SU-DHL-6 (cell line): Measurements from ENCODE around the gene ZNF185.
"Not testable (repeated sequence)": the region's sequence is repeated elsewhere in the genome, so short reads cannot be mapped to it uniquely, and the experiment has no call there.

Experiments used
- H2AFZ ChIP-seq: fragments of 200-600 bp; sonication (generic); 2 replicates; pipeline ENCODE4 v1.6.1; 2014; ENCODE audit warnings: low read depth, mild to moderate bottlenecking, moderate library complexity, mixed read lengths, antibody characterized with exemption, low read length; ENCODE audit not compliant: severe bottlenecking
- H3F3A ChIP-seq: fragments of 200-600 bp; shearing (Covaris generic); 2 replicates; pipeline ENCODE4 v1.6.0; 2016; ENCODE audit warnings: antibody characterized with exemption, mild to moderate bottlenecking; ENCODE audit not compliant: insufficient read depth
- H3K27ac ChIP-seq: fragments of 200-600 bp; sonication (generic); 2 replicates; pipeline ENCODE4 v1.5.1; 2016; ENCODE audit warnings: low read depth, mild to moderate bottlenecking, low read length, moderate library complexity, mixed read lengths
- H3K27me3 ChIP-seq: fragments of 200-600 bp; sonication (generic), shearing (Covaris generic); 2 replicates; pipeline ENCODE4 v1.6.0; 2014; ENCODE audit warnings: mild to moderate bottlenecking, low read length
- H3K36me3 ChIP-seq: fragments of 200-600 bp; sonication (generic); 2 replicates; pipeline ENCODE4 v1.6.1; 2014; ENCODE audit warnings: mild to moderate bottlenecking, low read length, mixed read lengths
- H3K4me2 ChIP-seq: fragments of 300-600, 200-600 bp; shearing (Covaris generic), sonication (generic); 2 replicates; pipeline ENCODE4 v1.6.0; 2014; ENCODE audit warnings: low read length, low read depth, mild to moderate bottlenecking; ENCODE audit not compliant: poor library complexity, severe bottlenecking
- H3K4me3 ChIP-seq: fragments of 200-600 bp; sonication (generic); 2 replicates; pipeline ENCODE4 v1.5.1; 2014; ENCODE audit warnings: antibody characterized with exemption, low read length, mild to moderate bottlenecking, mixed read lengths; ENCODE audit not compliant: insufficient read depth, poor library complexity, severe bottlenecking
- H3K79me2 ChIP-seq: fragments of 200-600 bp; sonication (generic); 2 replicates; pipeline ENCODE4 v1.6.1; 2014; ENCODE audit warnings: mild to moderate bottlenecking, low read length, moderate library complexity; ENCODE audit not compliant: insufficient read depth
- H3K9ac ChIP-seq: fragments of 200-600 bp; sonication (generic); 2 replicates; pipeline ENCODE4 v1.7.0; 2014; ENCODE audit warnings: mild to moderate bottlenecking, low read length
- H3K9me2 ChIP-seq: fragments of 200-600 bp; sonication (generic); replicated peaks from 2 replicates; pipeline ENCODE4 v1.6.1; 2014; ENCODE audit warnings: low read length; ENCODE audit not compliant: insufficient read depth
- H3K9me3 ChIP-seq: fragments of 200-600 bp; sonication (generic); 2 replicates; pipeline ENCODE4 v1.6.1; 2014; ENCODE audit warnings: low read length, mixed read lengths; ENCODE audit not compliant: insufficient read depth
- H4K20me1 ChIP-seq: fragments of 200-600 bp; sonication (generic); 2 replicates; pipeline ENCODE4 v1.6.1; 2014; ENCODE audit warnings: low read depth, mild to moderate bottlenecking, antibody characterized with exemption, low read length, moderate library complexity, mixed read lengths
- EZH2phosphoT487 ChIP-seq: fragments of 200-600 bp; sonication (generic), shearing (Covaris generic); conservative IDR thresholded peaks from 2 replicates; pipeline ENCODE4 v1.6.1; 2018; ENCODE audit warnings: mild to moderate bottlenecking, antibody characterized with exemption, low read length, moderate library complexity, mixed read lengths
- TF ChIP-seq, protein P1 (sequence below): fragments of 200-600 bp; sonication (generic); IDR thresholded peaks from one replicate; pipeline ENCODE4 v1.5.1; 2017; ENCODE audit warnings: antibody characterized with exemption, mild to moderate bottlenecking, low read length, moderate library complexity; ENCODE audit not compliant: insufficient read depth, poor library complexity, severe bottlenecking

ZNF185 gene

DNA sequence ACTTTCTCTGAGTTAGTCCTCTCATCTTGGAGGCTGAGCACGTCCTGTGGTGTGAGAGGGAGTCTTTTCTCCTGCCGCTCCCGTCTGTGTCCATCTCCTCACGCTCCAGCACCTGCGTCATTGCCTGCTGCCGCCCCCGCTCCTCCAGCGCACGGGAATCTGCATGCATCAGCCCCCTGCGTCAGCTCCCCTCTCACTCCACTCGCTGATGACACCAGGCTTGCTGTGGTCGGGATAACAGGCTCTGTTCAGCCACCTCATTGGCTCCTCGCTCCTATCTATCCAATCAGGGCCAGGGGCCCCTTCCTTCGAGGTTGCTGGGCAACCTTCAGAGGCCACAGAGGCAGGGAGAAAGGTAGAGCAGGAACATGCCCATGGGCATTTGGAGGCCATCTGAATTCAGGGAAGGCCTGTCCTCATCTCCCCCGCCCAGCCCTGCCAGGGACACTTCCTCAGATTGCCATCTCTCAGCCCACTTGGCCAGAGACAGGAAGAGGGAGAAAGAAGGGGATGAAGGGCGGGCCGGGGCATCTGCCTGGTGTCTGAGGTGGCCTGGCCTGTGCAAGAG is 9.3 kb downstream of the ZNF185 start:
- Histone ChIP-seq H3K27me3 (no peaks in the 10 kb centered on the region), H3K4me3 (no peak overlapping the region), H2AFZ (no peak overlapping the region), H3K27ac (no peak overlapping the region), H3K9me2 (no peaks in the 10 kb centered on the region), H3K4me2 (no peak overlapping the region), H3K36me3 (no peaks in the 10 kb centered on the region), H4K20me1 (no peaks in the 10 kb centered on the region), H3F3A (no peaks in the 10 kb centered on the region), H3K9ac (no peak overlapping the region), H3K9me3 (no peaks in the 10 kb centered on the region), H3K79me2 (no peaks in the 10 kb centered on the region)
- TF ChIP-seq, protein P1, sequence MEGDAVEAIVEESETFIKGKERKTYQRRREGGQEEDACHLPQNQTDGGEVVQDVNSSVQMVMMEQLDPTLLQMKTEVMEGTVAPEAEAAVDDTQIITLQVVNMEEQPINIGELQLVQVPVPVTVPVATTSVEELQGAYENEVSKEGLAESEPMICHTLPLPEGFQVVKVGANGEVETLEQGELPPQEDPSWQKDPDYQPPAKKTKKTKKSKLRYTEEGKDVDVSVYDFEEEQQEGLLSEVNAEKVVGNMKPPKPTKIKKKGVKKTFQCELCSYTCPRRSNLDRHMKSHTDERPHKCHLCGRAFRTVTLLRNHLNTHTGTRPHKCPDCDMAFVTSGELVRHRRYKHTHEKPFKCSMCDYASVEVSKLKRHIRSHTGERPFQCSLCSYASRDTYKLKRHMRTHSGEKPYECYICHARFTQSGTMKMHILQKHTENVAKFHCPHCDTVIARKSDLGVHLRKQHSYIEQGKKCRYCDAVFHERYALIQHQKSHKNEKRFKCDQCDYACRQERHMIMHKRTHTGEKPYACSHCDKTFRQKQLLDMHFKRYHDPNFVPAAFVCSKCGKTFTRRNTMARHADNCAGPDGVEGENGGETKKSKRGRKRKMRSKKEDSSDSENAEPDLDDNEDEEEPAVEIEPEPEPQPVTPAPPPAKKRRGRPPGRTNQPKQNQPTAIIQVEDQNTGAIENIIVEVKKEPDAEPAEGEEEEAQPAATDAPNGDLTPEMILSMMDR = no peak
- no peak for TF ChIP-seq EZH2phosphoT487

DNA sequence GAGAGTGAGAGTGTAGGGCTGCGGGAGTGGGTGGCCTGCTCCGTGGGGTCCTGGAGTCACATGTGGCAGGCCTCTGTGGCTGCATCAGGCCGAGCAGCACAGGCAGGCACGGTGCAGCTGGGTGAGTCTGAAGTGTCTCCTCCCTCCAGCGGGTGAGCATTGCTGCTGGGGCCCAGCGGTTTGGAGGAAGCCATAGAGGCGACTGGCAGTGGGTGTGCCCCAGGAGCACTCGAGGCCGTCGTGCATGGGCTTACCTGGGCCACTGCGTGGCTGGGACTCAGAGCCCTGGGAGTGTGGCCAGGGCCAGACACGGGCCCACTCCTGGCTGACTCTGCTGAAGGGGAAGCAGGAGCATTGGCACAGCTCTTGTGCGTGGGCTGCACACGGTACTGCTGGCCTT is 10.6 kb downstream of the ZNF185 start:
- Histone ChIP-seq H4K20me1 (no peaks in the 10 kb centered on the region), H2AFZ (no peak overlapping the region), H3K4me2 (no peak overlapping the region), H3K9me3 (no peaks in the 10 kb centered on the region), H3K9ac (no peak overlapping the region), H3K36me3 (no peaks in the 10 kb centered on the region), H3K27me3 (no peaks in the 10 kb centered on the region), H3K27ac (no peak overlapping the region), H3K4me3 (no peak overlapping the region), H3K79me2 (no peaks in the 10 kb centered on the region), H3K9me2 (no peaks in the 10 kb centered on the region), H3F3A (no peaks in the 10 kb centered on the region)
- no peak for TF ChIP-seq EZH2phosphoT487
- TF ChIP-seq, protein P1 = no peak

DNA sequence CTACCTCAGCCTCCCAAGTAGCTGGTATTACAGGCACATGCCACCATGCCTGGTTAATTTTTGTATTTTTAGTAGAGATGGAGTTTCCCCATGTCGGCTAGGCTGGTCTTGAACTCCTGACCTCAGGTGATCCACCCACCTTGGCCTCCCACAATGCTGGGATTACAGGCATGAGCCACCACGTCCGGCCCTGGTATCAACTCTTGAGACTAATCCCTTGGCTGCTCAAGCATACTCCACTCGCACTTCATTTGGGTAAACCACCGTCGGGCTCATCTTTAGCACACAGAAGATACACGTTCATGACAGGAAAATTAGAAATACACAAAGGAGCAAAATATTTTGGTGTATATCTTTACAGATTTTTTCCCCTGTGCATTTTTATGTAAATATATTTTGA is 12.2 kb downstream of the ZNF185 start:
- not testable (repeated sequence) for H3K27me3 ChIP-seq, H2AFZ ChIP-seq, H3K9me3 ChIP-seq, H3K4me3 ChIP-seq, H3K9ac ChIP-seq, H3K4me2 ChIP-seq, H3K27ac ChIP-seq, H3F3A ChIP-seq, H3K36me3 ChIP-seq, H3K9me2 ChIP-seq, H3K79me2 ChIP-seq, H4K20me1 ChIP-seq

DNA sequence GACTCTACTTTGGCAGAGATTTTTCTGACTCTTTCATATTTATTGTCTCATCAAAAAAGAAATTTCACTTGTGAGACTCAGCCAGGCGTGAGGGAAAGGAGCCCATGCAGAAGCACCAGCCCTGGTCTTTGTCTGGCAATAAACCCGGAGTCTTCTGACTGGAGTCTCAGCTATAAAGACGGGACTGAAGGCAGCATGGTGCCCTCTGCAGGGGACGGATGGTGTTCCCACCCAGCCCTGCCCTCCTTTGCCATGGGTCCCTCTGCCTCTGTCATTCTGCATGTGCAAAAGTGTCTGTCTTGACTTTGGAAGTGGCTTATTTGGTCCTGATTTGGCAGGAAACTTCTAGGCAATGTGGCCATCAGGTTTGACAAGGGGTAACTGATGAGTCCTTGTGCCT is 14.2 kb downstream of the ZNF185 start:
- H2AFZ ChIP-seq = no peak overlapping the region
- TF ChIP-seq, protein P1 = no peak
- no peak overlapping the region for H3K4me2 ChIP-seq
- no peaks in the 10 kb centered on the region for H3F3A ChIP-seq
- H3K9me2 ChIP-seq = no peaks in the 10 kb centered on the region
- no peaks in the 10 kb centered on the region for H3K9me3 ChIP-seq
- H3K79me2 ChIP-seq = no peaks in the 10 kb centered on the region
- no peaks in the 10 kb centered on the region for H4K20me1 ChIP-seq
- H3K27me3 ChIP-seq = no peaks in the 10 kb centered on the region
- H3K9ac ChIP-seq = no peak overlapping the region
- no peaks in the 10 kb centered on the region for H3K36me3 ChIP-seq
- no peak overlapping the region for H3K27ac ChIP-seq
- H3K4me3 ChIP-seq = no peak overlapping the region
